Measurements from ENCODE around the gene PI16. TPM values are rescaled to one million over a fixed set of nuclear protein-coding genes. Genes with fewer than 3 reads are reported as not detected.

Gene PI16
- total and polyA plus RNA-seq, 2 donors (not counting 3 experiments of a cell fraction or from before 2014, with no cell fraction given), result 0.14 TPM; not detected in 1

- ChIA-PET CTCF (interaction anchor here (1.0 to 1.4 kb wide), 4 partner anchors 33 to 226 kb away, joined by 3 to 14 read pairs (median 4); partner anchors contain the start of gene PPIL1), POLR2A (interaction anchor here (0.6 kb wide), 1 partner anchor 24 kb away, joined by 3 read pairs; no protein-coding TSS in a partner anchor)
- Histone ChIP-seq H3K9me1 (replicated peaks; ENCODE audit: control insufficient read depth, extremely low read depth, insufficient read depth, low read length) (no peaks in the 10 kb centered on the region), H4K20me1 (replicated peaks; ENCODE audit: control insufficient read depth, extremely low read depth, insufficient read depth, low read length) (peaks cover 3% of the 10 kb centered on the region), H3K9me3 (replicated peaks; ENCODE audit: control insufficient read depth, insufficient read depth, low read length) (no peaks in the 10 kb centered on the region), H3K27ac (ENCODE audit: insufficient read depth, low read depth, low read length) (peak overlapping the region; percentile 71), H3K27me3 (ENCODE audit: control insufficient read depth in 2 of 2, insufficient read depth in 2 of 2, low read length in 2 of 2) (no peaks in the 10 kb centered on the region), H3K4me2 (ENCODE audit: insufficient read depth, low read length) (peak overlapping the region; percentile 75), H2AFZ (ENCODE audit: low read depth, low read length) (no peak overlapping the region), H3K4me3 (replicated peaks in 1 of 3; ENCODE audit: insufficient read depth in 1 of 3, low read depth in 1 of 3, low read length in 3 of 3) (peak overlapping the region; percentile 71 to 95 (median 87)), H3K9ac (replicated peaks; ENCODE audit: extremely low read depth, insufficient read depth, low read length) (peak overlapping the region; percentile 97), H3K79me2 (ENCODE audit: control insufficient read depth, insufficient read depth, low read length) (peaks cover 62% of the 10 kb centered on the region), H3K4me1 (ENCODE audit: control insufficient read depth, extremely low read depth, insufficient read depth, low read length) (peaks cover 29% of the 10 kb centered on the region), H3K36me3 (ENCODE audit: control insufficient read depth in 2 of 2, extremely low read depth in 1 of 2, insufficient read depth in 2 of 2, low read length in 2 of 2) (peaks cover 0 to 8% of the 10 kb centered on the region in 2 experiments)
- intact Hi-C loops (cut with micrococcal nuclease) (loop anchor here (10.0 kb wide), 1 partner anchor 220 kb away; no protein-coding TSS in a partner anchor), dilution Hi-C loops (cut with MboI; ENCODE audit: extremely low pct_ligation_motif_present, low sequenced_read_pairs) (no loop called here)
- DNase-seq (ENCODE audit: low read depth, low spot score) (peak; percentile 68), FAIRE-seq (peak; percentile 76)
- TF ChIP-seq FOS (IDR thresholded peaks at IDR 0.05; ENCODE audit: borderline replicate concordance, insufficient read depth, low read length) (peak; percentile 61), POLR2A (IDR thresholded peaks at IDR 0.05; ENCODE audit: low read depth, low read length) (no peak)
- TSS peak; percentile 80 for BruUV-seq (replicated peaks)
Observed at GRCh38 chr6:36984581-36985416, 30.3 kb downstream of the PI16 start.

- H3K4me3 ChIP-seq (replicated peaks in 1 of 3; ENCODE audit: insufficient read depth in 1 of 3, low read depth in 1 of 3, low read length in 3 of 3), result peak overlapping the region; percentile 71 to 95 (median 87)
- no peak for FAIRE-seq
- peak overlapping the region; percentile 97 for H3K9ac ChIP-seq (replicated peaks; ENCODE audit: extremely low read depth, insufficient read depth, low read length)
- no peak for DNase-seq (ENCODE audit: low read depth, low spot score)
- no peak for TF ChIP-seq MAX (IDR thresholded peaks at IDR 0.05; ENCODE audit: insufficient read depth, insufficient read length)
- no peak for TF ChIP-seq MYC (IDR thresholded peaks at IDR 0.05; ENCODE audit: low read depth, low read length)
- no peak for TF ChIP-seq CTCF (IDR thresholded peaks at IDR 0.05; ENCODE audit: extremely low read depth in 1 of 2, insufficient read depth in 1 of 2, low read depth in 1 of 2, low read length in 2 of 2)
- no peak for TF ChIP-seq POLR2AphosphoS5 (IDR thresholded peaks at IDR 0.05; ENCODE audit: insufficient read depth, low read depth, low read length)
- TF ChIP-seq EZH2 (IDR thresholded peaks at IDR 0.05; ENCODE audit: borderline replicate concordance, low read depth, low read length, severe bottlenecking), result no peak
- no peak for TF ChIP-seq GATA2 (IDR thresholded peaks at IDR 0.05; ENCODE audit: insufficient read depth, insufficient read length, low read depth, low read length)
- TF ChIP-seq JUN (IDR thresholded peaks at IDR 0.05; ENCODE audit: borderline replicate concordance, insufficient read depth, insufficient read length, low read depth), result no peak
- no peak for TF ChIP-seq POLR2A (IDR thresholded peaks at IDR 0.05; ENCODE audit: low read depth, low read length)
- no peak for TF ChIP-seq FOS (IDR thresholded peaks at IDR 0.05; ENCODE audit: borderline replicate concordance, insufficient read depth, low read length)
- no peaks in the 10 kb centered on the region for H3K9me1 ChIP-seq (replicated peaks; ENCODE audit: control insufficient read depth, extremely low read depth, insufficient read depth, low read length)
- intact Hi-C loops (cut with micrococcal nuclease) (loop anchor here (10.0 kb wide), 1 partner anchor 221 kb away; no protein-coding TSS in a partner anchor), dilution Hi-C loops (cut with MboI; ENCODE audit: extremely low pct_ligation_motif_present, low sequenced_read_pairs) (no loop called here)
- ChIA-PET CTCF (interaction anchor here (0.9 to 1.7 kb wide), 9 partner anchors 8 to 225 kb away, joined by 3 to 14 read pairs (median 5); partner anchors contain the start of gene PPIL1), POLR2A (interaction anchor here (1.0 to 1.3 kb wide), 4 partner anchors 22 to 111 kb away, joined by 3 to 6 read pairs (median 4); partner anchors contain the start of gene PPIL1)
- H2AFZ ChIP-seq (ENCODE audit: low read depth, low read length), result no peak overlapping the region
- peaks cover 0 to 7% of the 10 kb centered on the region in 2 experiments for H3K36me3 ChIP-seq (ENCODE audit: control insufficient read depth in 2 of 2, extremely low read depth in 1 of 2, insufficient read depth in 2 of 2, low read length in 2 of 2)
- H3K9me3 ChIP-seq (replicated peaks; ENCODE audit: control insufficient read depth, insufficient read depth, low read length), result no peaks in the 10 kb centered on the region
- BruUV-seq (replicated peaks), result no TSS peak
- peaks cover 0 to under 1% of the 10 kb centered on the region in 2 experiments for H3K27me3 ChIP-seq (ENCODE audit: control insufficient read depth in 2 of 2, insufficient read depth in 2 of 2, low read length in 2 of 2)
- peak overlapping the region; percentile 75 for H3K4me2 ChIP-seq (ENCODE audit: insufficient read depth, low read length)
- peaks cover 3% of the 10 kb centered on the region for H4K20me1 ChIP-seq (replicated peaks; ENCODE audit: control insufficient read depth, extremely low read depth, insufficient read depth, low read length)
- peak overlapping the region; percentile 71 for H3K27ac ChIP-seq (ENCODE audit: insufficient read depth, low read depth, low read length)
- H3K79me2 ChIP-seq (ENCODE audit: control insufficient read depth, insufficient read depth, low read length), result peaks cover 56% of the 10 kb centered on the region
- peaks cover 29% of the 10 kb centered on the region for H3K4me1 ChIP-seq (ENCODE audit: control insufficient read depth, extremely low read depth, insufficient read depth, low read length)
Observed at GRCh38 chr6:36985417-36985807, 30.9 kb downstream of the PI16 start.
